Astrocyte of the cerebellum (primary cell): ENCODE measurements around the gene ROR1.

Experiments used
- DNase-seq: peaks from one replicate; pipeline ENCODE4 v3.0.0-alpha.2; 2011; ENCODE audit warnings: low read depth
- H3K4me3 ChIP-seq: 2 replicates; pipeline ENCODE4 v1.5.1; 2011; ENCODE audit warnings: mild to moderate bottlenecking, low read depth, low read length, moderate library complexity
- CTCF ChIP-seq: IDR thresholded peaks from 2 replicates; pipeline ENCODE4 v1.5.1; 2012; ENCODE audit warnings: low read length, low read depth, moderate library complexity, mild to moderate bottlenecking; ENCODE audit errors: missing control alignments
- in situ Hi-C: cut with HindIII; loops from 2 replicates; pipeline ENCODE4 v1.10.0; 2017; ENCODE audit warnings: low sequenced_read_pairs

The ROR1 gene

DNA sequence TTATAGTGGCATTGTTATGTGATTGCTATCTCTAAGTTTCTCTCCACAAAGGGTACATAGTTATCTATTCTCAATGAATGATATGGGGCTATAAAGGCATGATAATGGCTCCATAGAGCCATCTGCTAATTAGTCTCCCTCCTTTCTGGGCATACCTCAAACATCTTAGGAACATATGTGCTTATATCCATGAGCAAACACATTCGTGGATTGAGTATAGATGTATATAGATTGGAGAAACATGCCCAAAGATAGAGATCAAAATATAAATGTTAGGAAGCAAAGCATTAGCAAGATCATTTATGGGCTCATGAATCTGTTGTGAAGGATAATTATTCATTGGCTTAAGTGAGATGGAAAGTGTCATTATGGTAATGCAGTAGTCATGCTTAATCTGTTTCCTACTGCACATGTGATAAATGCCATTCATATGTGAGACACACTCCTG is 273.8 kb downstream of the ROR1 start:
- no peak overlapping the region for H3K4me3 ChIP-seq
- in situ Hi-C loops, result no loop called here
- no peak for DNase-seq
- TF ChIP-seq CTCF, result no peak

- in situ Hi-C loops, result no loop called here
- H3K4me3 ChIP-seq, result no peak overlapping the region
- no peak for TF ChIP-seq CTCF
- DNase-seq, result no peak
Measured at GRCh38 chr1:64049900-64050540, 276.2 kb downstream of the ROR1 start.

DNA sequence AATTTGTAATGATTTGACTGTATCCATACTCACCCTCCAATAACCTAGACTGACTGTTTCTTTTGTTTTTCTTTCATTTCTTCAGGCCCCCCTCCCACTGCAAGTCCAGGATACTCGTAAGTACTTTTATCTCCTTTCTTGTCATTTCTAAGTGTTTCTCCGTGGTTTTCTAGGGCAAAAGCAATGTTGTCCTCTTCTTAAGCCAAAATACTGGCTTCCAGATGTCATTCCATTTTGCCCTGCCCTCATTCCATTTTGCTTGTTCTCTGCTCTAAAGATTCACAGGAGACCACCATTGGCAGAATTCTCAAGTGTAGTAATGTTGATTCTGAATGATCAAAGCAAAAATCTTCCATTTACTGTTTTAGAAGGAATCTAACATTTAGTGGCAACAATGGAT is 276.8 kb downstream of the ROR1 start:
- no peak overlapping the region for H3K4me3 ChIP-seq
- TF ChIP-seq CTCF, result no peak
- in situ Hi-C loops, result no loop called here
- DNase-seq, result no peak

- TF ChIP-seq CTCF, result no peak
- H3K4me3 ChIP-seq, result no peak overlapping the region
- in situ Hi-C loops, result no loop called here
- no peak for DNase-seq
Measured at GRCh38 chr1:64051796-64052195, 278.0 kb downstream of the ROR1 start.

DNA sequence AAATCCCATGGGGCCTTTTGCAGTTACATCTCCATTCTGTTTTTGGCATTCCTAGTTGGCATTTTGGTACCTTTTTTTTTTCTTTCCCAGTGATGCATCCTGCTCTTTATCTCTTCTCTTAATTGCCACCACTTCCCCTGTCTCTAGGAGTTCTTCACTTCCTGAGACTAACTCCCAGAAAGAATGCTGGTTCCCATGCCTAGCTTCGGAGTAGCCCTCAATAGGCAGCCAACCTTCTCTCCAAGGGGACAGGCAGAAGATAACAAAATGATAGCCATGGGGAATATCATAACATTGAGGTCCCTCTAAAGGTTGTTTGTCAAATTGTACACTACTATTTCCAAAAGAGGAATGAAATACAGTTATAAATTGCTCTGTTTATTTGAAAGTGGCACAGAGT is 279.0 kb downstream of the ROR1 start:
- in situ Hi-C loops, result no loop called here
- DNase-seq, result no peak
- no peak for TF ChIP-seq CTCF
- no peak overlapping the region for H3K4me3 ChIP-seq

DNA sequence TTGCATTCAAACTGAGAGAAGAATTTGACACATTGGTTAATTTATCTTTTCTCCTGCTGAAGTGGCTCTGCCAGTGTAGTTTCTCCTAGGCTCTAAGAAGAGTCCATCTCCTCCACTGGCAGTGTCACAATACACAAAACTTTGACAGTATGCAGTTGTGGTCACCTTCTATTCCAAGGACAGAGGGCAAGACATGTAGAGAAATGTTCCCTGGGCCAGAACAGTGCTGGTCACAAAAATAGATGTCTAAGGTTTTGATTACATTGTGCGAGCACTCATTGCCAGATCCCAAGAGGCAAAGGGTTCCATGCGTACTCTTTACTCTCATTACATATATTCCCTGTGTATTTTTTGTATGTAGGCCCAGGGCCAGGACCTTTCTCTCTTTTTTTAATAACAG is 281.5 kb downstream of the ROR1 start:
- DNase-seq, result no peak
- in situ Hi-C loops, result no loop called here
- TF ChIP-seq CTCF, result no peak
- H3K4me3 ChIP-seq, result no peak overlapping the region
